Hematopoietic multipotent progenitor cell treated with erythropoietin and hydrocortisone succinate and interleukin-3 and kit ligand, for 4 days (in vitro differentiated cells): Measurements from ENCODE around the gene SRD5A1.
"Not testable (repeated sequence)": the region's sequence is repeated elsewhere in the genome, so short reads cannot be mapped to it uniquely, and the experiment has no call there.

ENCODE experiments used
- DNase-seq: peaks from one replicate; pipeline ENCODE4 v3.0.0-alpha.2; 2015

SRD5A1 gene

DNA sequence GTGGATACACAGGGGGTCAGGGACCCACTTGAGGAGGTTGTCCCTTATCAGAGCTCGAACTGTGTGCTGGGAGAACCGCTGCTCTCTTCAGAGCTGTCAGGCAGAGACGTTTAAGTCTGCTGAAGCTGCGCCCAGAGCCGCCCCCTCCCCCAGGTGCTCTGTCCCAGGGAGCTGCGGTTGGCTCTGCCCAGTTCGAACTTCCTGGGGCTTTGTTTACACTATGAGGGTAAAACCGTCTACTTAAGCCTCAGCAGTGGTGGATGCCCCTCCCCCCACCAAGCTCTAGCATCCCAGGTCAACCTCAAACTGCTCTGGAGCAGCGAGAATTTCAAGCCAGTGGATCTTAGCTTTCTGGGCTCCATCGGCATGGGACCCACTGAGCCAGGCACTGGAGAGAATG is 15.9 kb downstream of the SRD5A1 start:
- no peak for DNase-seq

DNA sequence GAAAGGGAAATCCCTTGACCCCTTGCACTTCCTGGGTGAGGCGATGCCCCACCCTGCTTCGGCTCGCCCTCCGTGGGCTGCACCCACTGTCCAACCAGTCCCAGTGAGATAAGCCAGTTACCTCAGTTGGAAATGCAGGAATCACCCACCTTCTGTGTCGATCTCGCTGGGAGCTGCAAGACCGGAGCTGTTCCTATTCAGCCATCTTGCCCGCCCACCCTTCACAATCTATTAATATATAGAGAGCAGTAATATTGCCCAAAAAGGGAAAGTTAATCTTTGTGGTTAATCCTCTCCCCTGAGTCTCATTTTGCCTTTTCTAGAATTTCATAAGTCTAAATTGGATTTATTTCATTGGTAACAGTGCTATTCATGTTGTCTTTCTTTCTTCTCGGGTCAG is 16.4 kb downstream of the SRD5A1 start:
- DNase-seq: no peak

DNA sequence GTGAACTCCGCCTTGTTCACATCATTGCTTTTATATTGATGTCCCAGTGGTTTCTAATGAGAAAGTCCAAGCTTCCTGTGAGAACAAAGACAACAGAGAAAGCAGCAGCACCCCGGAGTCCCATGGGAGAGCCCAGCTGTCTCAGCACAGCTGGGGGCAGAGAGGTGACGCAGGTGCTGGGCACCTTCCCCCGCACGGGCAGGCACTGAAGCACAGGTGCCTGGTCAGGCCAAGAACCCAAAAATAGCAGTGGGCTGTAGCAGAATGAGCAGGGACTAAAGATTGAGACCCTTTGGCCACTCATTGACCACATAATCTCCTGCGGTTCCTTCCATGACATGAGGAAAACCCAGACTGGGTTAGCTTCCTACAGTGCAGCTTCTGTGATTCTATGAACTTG is 18.8 kb downstream of the SRD5A1 start:
- DNase-seq: no peak

DNA sequence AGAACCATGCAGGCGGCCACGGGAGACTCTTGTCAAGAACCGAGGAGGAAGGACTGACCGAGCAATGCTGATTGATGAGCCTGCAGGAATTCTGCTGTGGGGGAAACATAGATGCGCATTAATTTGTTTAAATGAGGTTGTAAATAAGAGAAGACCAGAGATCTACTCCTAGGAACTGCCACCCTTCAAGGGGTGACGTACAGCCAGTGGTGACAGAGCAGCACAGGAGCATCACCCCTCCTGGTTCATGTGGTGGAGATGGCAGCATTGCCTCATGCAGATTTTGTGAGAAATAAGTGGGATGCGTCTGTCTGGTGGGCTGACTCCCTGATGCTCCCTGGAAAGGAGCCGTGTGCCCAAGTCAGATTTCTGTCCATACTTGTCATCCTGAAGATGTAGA is 22.2 kb downstream of the SRD5A1 start:
- no peak for DNase-seq

DNA sequence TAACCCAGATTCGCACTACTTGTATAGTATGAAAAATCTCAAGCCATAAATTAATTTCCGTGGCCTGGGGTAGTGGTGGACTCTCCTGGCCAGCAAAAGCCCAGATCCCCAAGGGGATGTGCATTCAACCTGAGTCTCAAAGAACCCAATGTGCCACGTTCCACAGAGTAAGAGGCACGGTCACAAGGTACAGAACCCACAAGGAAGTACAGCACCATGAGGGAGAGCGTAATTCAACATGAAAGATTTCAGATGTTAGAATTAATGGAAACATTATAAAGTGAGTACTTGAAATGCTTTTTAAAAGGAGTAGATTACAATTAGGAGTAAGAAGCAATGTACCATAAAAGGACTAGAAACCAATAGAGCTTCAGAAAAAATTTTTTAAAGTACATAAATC is 23.4 kb downstream of the SRD5A1 start:
- no peak for DNase-seq

DNA sequence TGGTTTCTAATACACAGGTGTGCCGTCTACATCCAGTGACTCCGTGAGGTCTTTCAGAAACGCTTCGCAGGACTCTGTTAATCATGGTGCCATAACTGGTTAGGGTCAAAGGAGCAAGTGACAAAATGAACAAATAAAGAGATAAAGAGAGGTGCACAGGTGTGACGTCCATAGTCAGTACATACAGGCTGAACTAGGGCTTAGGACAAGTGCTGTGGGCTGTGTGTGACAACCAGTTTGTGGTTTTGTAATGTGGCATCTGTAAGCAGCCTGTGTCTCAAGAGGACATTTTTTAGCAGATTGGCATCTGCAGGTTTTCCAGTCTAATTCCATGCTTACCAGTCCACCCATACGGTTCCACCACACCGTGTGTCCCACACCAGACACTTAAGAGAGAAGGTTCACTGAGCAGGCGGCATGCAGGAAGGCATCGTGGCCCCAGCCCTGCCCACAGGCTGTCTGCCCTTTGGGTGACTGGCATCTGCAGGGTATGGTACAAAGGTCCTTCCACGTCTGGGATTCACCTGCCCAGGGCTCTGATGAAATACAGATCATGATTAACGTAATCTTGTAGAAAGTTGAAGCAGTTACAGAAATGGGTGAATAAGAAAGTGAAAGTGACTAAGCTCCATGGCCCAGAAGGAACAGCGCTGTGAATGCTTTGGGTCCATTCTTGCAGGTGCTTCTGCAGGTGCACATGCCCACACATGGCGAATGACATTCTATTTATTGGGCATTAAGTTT is 26.9 kb downstream of the SRD5A1 start:
- DNase-seq: no peak

GRCh38 chr5:6660688-6661087 is 27.4 kb downstream of the SRD5A1 start:
- no peak for DNase-seq

- DNase-seq: no peak
Measured at GRCh38 chr5:6666762-6667161, 33.5 kb downstream of the SRD5A1 start.

GRCh38 chr5:6667648-6668047 is 34.4 kb downstream of the SRD5A1 start:
- no peak for DNase-seq

GRCh38 chr5:6668717-6669116 is 35.5 kb downstream of the SRD5A1 start:
- DNase-seq: not testable (repeated sequence)

GRCh38 chr5:6673031-6673430 is 39.8 kb downstream of the SRD5A1 start:
- no peak for DNase-seq

DNA sequence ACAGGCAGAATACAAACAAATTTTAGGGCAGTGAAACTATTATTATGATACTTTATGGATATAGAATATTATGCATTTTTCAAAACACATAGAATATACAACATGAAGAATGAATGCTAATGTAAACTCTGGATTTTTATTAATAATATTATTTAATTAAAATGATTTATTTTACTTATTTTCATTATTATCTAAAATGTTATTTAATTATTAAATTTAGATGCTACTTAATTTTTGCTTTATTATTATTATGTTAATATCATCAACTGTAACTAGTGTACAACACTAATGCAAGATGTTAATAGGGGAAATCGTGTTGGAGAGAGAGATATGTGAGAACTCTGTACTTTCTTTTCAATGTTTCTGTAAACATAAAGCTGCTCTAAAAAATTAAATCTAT is 40.7 kb downstream of the SRD5A1 start:
- DNase-seq: no peak

- no peak for DNase-seq
Measured at GRCh38 chr5:6674421-6674820, 41.2 kb downstream of the SRD5A1 start.

GRCh38 chr5:6674886-6675285 is 41.6 kb downstream of the SRD5A1 start:
- no peak for DNase-seq

- DNase-seq: peak; percentile 28
Measured at GRCh38 chr5:6675784-6676491, 42.7 kb downstream of the SRD5A1 start.

DNA sequence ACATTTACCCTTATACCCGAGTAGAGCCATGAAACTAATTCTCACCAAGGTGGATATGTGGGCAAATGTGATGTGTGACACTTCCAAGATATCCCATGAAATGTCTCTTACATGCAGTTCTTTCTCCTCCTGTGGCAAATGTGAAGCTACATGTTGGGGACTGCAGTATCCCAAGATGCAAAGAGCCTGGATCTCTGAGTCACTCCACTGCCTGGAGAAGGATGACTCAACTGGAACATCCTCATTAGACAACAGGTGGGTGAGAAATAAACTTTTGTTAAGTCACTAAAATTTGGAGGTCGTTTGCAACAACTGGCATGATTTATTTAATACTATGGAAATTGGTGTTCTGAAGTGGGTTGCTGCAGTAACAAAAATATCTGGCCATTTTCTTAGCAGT is 43.5 kb downstream of the SRD5A1 start:
- DNase-seq: no peak

DNA sequence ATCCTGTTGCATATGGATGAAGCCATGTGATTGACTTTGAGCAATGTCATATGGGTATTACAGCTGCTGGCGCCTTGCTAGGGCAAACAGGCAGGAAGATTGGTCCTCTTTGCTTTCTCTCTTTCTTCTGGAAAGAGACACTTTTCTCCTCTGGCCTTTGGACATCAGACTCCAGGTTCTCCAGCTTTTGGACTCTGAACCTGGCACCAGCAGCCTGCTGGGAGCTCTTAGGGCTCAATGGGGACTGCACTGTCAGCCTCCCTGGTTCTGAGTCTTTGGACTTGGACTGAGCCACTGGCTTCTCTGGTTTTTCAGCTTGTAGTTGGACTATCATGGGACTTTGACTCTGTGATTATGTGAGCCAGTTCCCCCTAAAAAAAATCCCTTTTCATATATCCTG is 45.1 kb downstream of the SRD5A1 start:
- DNase-seq: no peak

DNA sequence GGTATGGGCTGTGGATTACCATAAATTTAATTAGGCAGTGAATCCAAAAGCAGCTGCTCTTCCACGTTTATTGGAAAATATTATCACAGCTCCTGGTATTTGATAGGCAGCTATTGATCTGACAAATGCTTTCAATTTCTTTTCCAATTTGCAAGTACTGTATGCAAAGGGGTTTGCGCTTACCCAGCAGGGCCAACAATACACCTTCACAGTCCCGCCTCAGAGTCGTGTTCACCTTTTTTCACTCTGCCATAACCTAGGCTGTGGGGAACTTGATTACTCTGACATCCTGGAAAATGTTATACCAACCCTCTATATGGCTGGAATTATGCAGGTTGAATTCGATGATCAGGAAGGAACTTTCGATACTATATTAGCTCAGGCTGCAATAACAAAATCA is 47.7 kb downstream of the SRD5A1 start:
- no peak for DNase-seq

GRCh38 chr5:6681682-6682081 is 48.4 kb downstream of the SRD5A1 start:
- DNase-seq: no peak

- DNase-seq: no peak
Measured at GRCh38 chr5:6682239-6682638, 49.0 kb downstream of the SRD5A1 start.

DNA sequence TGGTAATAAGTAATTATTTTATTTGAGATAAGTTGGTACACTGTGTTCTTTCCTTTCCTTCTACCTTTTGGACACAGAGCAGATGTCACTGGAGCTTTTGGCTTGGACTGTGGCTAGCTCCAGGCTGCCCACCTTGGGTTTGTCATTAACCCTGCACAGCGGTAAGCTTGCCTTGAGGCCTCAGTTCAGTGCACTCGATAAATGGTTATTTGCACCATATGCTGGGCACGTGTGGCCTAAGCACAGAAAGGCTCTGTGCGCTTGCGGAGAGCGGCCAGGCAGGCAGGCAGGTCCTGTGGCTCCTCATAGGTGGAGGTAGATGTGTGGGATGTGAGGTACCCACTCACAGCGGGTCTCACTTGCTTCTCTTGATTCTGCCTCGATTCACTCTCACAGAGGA is 50.0 kb downstream of the SRD5A1 start:
- no peak for DNase-seq

- no peak for DNase-seq
Measured at GRCh38 chr5:6684075-6684474, 50.8 kb downstream of the SRD5A1 start.

DNA sequence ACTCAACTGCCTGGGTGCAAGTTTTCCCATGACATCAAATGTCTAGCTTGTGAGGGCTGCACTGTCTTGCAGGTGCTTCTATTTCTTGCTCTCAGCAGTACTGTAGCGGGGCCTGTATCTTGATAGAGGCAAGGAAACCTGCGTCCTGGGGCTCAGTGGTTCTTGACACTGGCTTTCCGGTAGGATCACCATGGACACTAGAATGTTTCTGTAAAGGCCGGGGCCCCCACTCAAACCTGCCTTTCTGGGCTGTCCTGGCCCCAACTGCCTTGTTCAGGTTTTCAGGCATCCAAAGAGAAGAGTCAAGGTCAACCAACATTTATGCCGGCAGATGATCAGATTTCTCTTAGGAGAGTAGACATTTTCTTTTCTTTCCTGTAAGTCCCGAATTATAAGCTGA is 53.3 kb downstream of the SRD5A1 start:
- DNase-seq: no peak

- DNase-seq: peak; percentile 65
Measured at GRCh38 chr5:6686915-6687409, 53.7 kb downstream of the SRD5A1 start.

GRCh38 chr5:6687505-6687904 is 54.3 kb downstream of the SRD5A1 start:
- DNase-seq: no peak
